Peyer's patch (tissue), 4 donors: ENCODE measurements around the gene SMURF2.
"Not testable (repeated sequence)": the region's sequence is repeated elsewhere in the genome, so short reads cannot be mapped to it uniquely, and the experiment has no call there.

ENCODE experiments used
- CTCF ChIP-seq, 6 experiments: fragments of 450-650 bp in 4 of 6; fragments of 200-600 bp in 2 of 6; sonication (generic) in 1 of 6; IDR thresholded peaks; one replicate each; pipeline ENCODE4 v1.5.1; 2017 to 2019; ENCODE audit warnings: antibody characterized with exemption in 6 of 6, mild to moderate bottlenecking in 3 of 6, moderate library complexity in 1 of 6
- POLR2A ChIP-seq, 2 donors: fragments of 450-650 bp; IDR thresholded peaks; one replicate each; pipeline ENCODE4 v1.5.1; 2017; ENCODE audit warnings: antibody characterized with exemption in 2 of 2, mild to moderate bottlenecking in 2 of 2, moderate library complexity in 2 of 2

DNA sequence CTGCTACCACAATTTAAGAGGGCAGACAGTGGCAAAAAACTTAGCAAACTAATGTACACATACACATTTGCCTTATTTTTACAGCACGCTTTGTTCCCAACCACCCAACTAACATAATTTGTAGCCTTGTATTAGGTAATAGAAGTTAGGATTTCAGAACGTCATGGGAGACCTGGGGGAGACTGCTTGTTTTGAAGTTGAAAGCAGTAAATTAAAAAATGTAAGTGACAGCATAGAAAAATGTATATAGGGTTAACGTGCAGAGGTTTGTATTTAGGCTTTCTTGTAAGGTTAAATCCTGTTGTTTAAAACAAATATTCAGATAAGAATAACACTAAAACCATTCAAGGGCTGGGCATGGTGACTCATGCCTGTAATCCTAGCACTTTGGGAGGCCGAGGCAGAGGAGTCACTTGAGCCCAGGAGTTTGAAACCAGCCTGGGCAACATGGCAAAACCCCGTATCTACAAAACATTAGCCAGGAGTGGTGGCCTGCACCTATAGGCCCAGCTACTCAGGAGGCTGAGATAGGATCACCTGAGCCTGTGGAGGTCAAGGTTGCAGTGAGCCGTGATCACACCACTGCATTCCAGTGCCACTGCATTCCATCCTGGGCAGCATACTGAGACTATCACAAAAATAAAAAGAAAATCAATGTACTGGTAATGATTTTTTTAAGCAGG is 2.3 kb upstream of the SMURF2 start:
- TF ChIP-seq CTCF, POLR2A (IDR thresholded peaks at IDR 0.05): not testable (repeated sequence)
